A549 (cell line): ENCODE data around the gene STAMBP. TPM values are rescaled to one million over a fixed set of nuclear protein-coding genes. Genes with fewer than 3 reads are reported as not detected.

ENCODE experiments used
- ATAC-seq, 2 experiments: fragments of 200-7000 bp in 1 of 2; fragments of >200 bp in 1 of 2; cut with Nextera tagmentation in 1 of 2; cut with Tn5 transposase in 1 of 2; 3 replicates each; pipeline versions ENCODE4 v1.8.0 to v1.9.1; 2018 to 2020; ENCODE audit warnings: mild to moderate bottlenecking in 1 of 2, moderate library complexity in 1 of 2
- CTCF ChIA-PET: fragments of 300-600 bp; sonication (Branson Sonifier 250); formaldehyde crosslinking; extraction: SDS; loops from one replicate; lab custom pipeline; 2021; ENCODE audit warnings: antibody characterized with exemption, inconsistent platforms; lab: Yijun Ruan, JAX
- POLR2A ChIA-PET: fragments of 350-600 bp; formaldehyde crosslinking; extraction: SDS; loops from one replicate; lab custom pipeline; 2021; ENCODE audit warnings: antibody characterized with exemption, inconsistent platforms; lab: Yijun Ruan, JAX
- DNase-seq, 2 experiments: peaks; one replicate each; pipeline versions ENCODE4 v3.0.0 to v3.0.0-alpha.2; 2011 to 2016; ENCODE audit warnings: low read depth in 1 of 2, low spot score in 1 of 2
- FAIRE-seq: peaks from 2 replicates; lab custom pipeline; 2011; peaks lifted over from hg19 to GRCh38; lab: Jason Lieb, UNC
- H3K27ac ChIP-seq, 2 experiments: fragments of >200 bp; sonication (Bioruptor Twin); formaldehyde crosslinking; 3 replicates each; pipeline ENCODE4 v1.5.1; 2016 to 2017
- H3K4me1 ChIP-seq: fragments of >200 bp; sonication (Bioruptor Twin); formaldehyde crosslinking; 3 replicates; pipeline ENCODE4 v1.6.1; 2016
- H3K4me2 ChIP-seq: fragments of >200 bp; sonication (Bioruptor Twin); formaldehyde crosslinking; 3 replicates; pipeline ENCODE4 v1.6.1; 2016
- H3K4me3 ChIP-seq: fragments of >200 bp; sonication (Bioruptor Twin); formaldehyde crosslinking; 3 replicates; pipeline ENCODE4 v1.5.1; 2016
- H3K9me3 ChIP-seq: fragments of >200 bp; sonication (Bioruptor Twin); formaldehyde crosslinking; 3 replicates; pipeline ENCODE4 v1.6.1; 2016
- CBX2 ChIP-seq: fragments of 200-600 bp; sonication (generic); IDR thresholded peaks from 2 replicates; pipeline ENCODE4 v1.6.1; 2016; ENCODE audit warnings: low read depth, mild to moderate bottlenecking, borderline replicate concordance
- CEBPB ChIP-seq, 2 experiments: fragments of >200 bp in 1 of 2; sonication (Bioruptor Twin) in 1 of 2; formaldehyde crosslinking in 1 of 2; IDR thresholded peaks; 2 replicates each; pipeline ENCODE4 v1.6.1; 2012 to 2016
- CHD2 ChIP-seq: fragments of 150-350 bp; IDR thresholded peaks from 2 replicates; pipeline ENCODE4 v1.6.1; 2014; ENCODE audit warnings: low read length; ENCODE audit not compliant: partially characterized antibody
- CTCF ChIP-seq: fragments of >200 bp; sonication (Bioruptor Twin); formaldehyde crosslinking; IDR thresholded peaks from 3 replicates; pipeline ENCODE4 v1.5.1; 2016
- FOSB ChIP-seq: fragments of 250-450 bp; sonication (Bioruptor Pico); IDR thresholded peaks from 2 replicates; pipeline ENCODE4 v1.5.0; 2020; ENCODE audit warnings: mild to moderate bottlenecking, moderate library complexity
- FOSL2 ChIP-seq, 2 experiments: fragments of 450-650 bp in 1 of 2; fragments of >200 bp in 1 of 2; sonication (Bioruptor Twin) in 1 of 2; formaldehyde crosslinking; IDR thresholded peaks; 2 replicates each; pipeline versions ENCODE4 v1.5.0 to v1.6.1; 2016 to 2020; ENCODE audit warnings: mild to moderate bottlenecking in 1 of 2, moderate library complexity in 1 of 2
- GATA3 ChIP-seq: IDR thresholded peaks from 2 replicates; pipeline ENCODE4 v1.6.1; 2012; ENCODE audit warnings: borderline replicate concordance
- JUNB ChIP-seq: fragments of >200 bp; sonication (Bioruptor Twin); formaldehyde crosslinking; IDR thresholded peaks from 2 replicates; pipeline ENCODE4 v1.6.1; 2016
- KDM1A ChIP-seq: fragments of 200-600 bp; sonication (generic); IDR thresholded peaks from 2 replicates; pipeline ENCODE4 v1.6.1; 2016; ENCODE audit warnings: low read depth, mild to moderate bottlenecking
- MAFK ChIP-seq: fragments of 450-650 bp; IDR thresholded peaks from 2 replicates; pipeline ENCODE4 v1.6.1; 2014; ENCODE audit not compliant: partially characterized antibody
- MAX ChIP-seq: IDR thresholded peaks from 2 replicates; pipeline ENCODE4 v1.6.1; 2012
- MAZ ChIP-seq: fragments of 150-350 bp; IDR thresholded peaks from 2 replicates; pipeline ENCODE4 v1.6.1; 2014; ENCODE audit warnings: antibody characterized with exemption, low read depth, low read length, borderline replicate concordance
- MYC ChIP-seq: IDR thresholded peaks from 2 replicates; pipeline ENCODE4 v1.6.1; 2012; ENCODE audit warnings: mild to moderate bottlenecking, inconsistent platforms, low read length, improper control_type of control experiment, borderline replicate concordance
- NR3C1 ChIP-seq: fragments of >200 bp; sonication (Bioruptor Twin); formaldehyde crosslinking; IDR thresholded peaks from 3 replicates; pipeline ENCODE4 v1.6.1; 2017
- POLR2A ChIP-seq: IDR thresholded peaks from 2 replicates; pipeline ENCODE4 v1.6.1; 2012; ENCODE audit warnings: mild to moderate bottlenecking, low read length
- POLR2AphosphoS2 ChIP-seq: conservative IDR thresholded peaks from 2 replicates; pipeline ENCODE4 v1.6.1; 2012; ENCODE audit warnings: low read length, improper control_type of control experiment, inconsistent platforms
- RAD21 ChIP-seq, 2 experiments: fragments of >200 bp in 1 of 2; sonication (Bioruptor Twin) in 1 of 2; formaldehyde crosslinking in 1 of 2; IDR thresholded peaks in 1 of 2; conservative IDR thresholded peaks in 1 of 2; 2 replicates in 1 of 2; 3 replicates in 1 of 2; pipeline ENCODE4 v1.6.1; 2012 to 2018; ENCODE audit warnings: inconsistent platforms in 1 of 2
- REST ChIP-seq: fragments of 200-600 bp; sonication (generic); IDR thresholded peaks from 2 replicates; pipeline ENCODE4 v1.6.1; 2016; ENCODE audit warnings: antibody characterized with exemption, mild to moderate bottlenecking, moderate library complexity
- RFX5 ChIP-seq: fragments of 450-650 bp; IDR thresholded peaks from 2 replicates; pipeline ENCODE4 v1.7.1; 2014; ENCODE audit warnings: antibody characterized with exemption, mild to moderate bottlenecking, moderate library complexity
- ZFP36 ChIP-seq: fragments of 450-650 bp; IDR thresholded peaks from 2 replicates; pipeline ENCODE4 v1.6.1; 2014; ENCODE audit warnings: borderline replicate concordance; ENCODE audit not compliant: partially characterized antibody
- WGBS: methylation state at CpG from one replicate; pipeline ENCODE4 v1.1.6; 2017; ENCODE audit errors: missing lambda C conversion rate; 5-methylcytosine and 5-hydroxymethylcytosine counted together
- polyA plus RNA-seq, 4 experiments: library from polyadenylated mRNA; depleted of rRNA in 3 of 4; stranded (reverse); fragments of >200 nt; fragmentation: RNase III in 1 of 4; extraction: RNeasy Plus Mini Kit Qiagen cat#74134 plus additional on column Dnase treatment in 1 of 4; gene quantifications; 2 replicates in 3 of 4; 3 replicates in 1 of 4; pipeline ENCODE4 v1.2.3, GENCODE V29; 2011 to 2017
- TF ChIP-seq, protein P1 (sequence below): fragments of >200 bp; sonication (Bioruptor Twin); formaldehyde crosslinking; IDR thresholded peaks from 2 replicates; pipeline ENCODE4 v1.6.1; 2016

STAMBP gene
- polyA plus RNA-seq, 2 of the 4 experiments (the other 2 are of a cell fraction): 44.4 to 96.3 TPM

GRCh38 chr2:73917296-73917695 lies 88.5 kb downstream of the STAMBP start:
- no peak for FAIRE-seq
- DNase-seq: no peak
- TF ChIP-seq POLR2A (no peak), JUNB (no peak), MAZ (no peak), KDM1A (no peak), CTCF (no peak), RFX5 (no peak), RAD21 (conservative IDR thresholded peaks at IDR 0.05 in 1 of 2, IDR thresholded peaks at IDR 0.05 in 1 of 2) (no peak), MYC (no peak), ZFP36 (no peak), NR3C1 (no peak), GATA3 (no peak), POLR2AphosphoS2 (no peak), MAFK (no peak), REST (no peak), MAX (no peak), CBX2 (no peak), CEBPB (IDR thresholded peaks at IDR 0.05) (no peak), FOSB (no peak), FOSL2 (IDR thresholded peaks at IDR 0.05) (no peak), FOSL2 (CRISPR knock-in tag; IDR thresholded peaks at IDR 0.05) (no peak)
- TF ChIP-seq, protein P1, sequence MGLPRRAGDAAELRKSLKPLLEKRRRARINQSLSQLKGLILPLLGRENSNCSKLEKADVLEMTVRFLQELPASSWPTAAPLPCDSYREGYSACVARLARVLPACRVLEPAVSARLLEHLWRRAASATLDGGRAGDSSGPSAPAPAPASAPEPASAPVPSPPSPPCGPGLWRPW: no peak
- ATAC-seq: no peak
- Histone ChIP-seq H3K4me1 (no peaks in the 10 kb centered on the region), H3K4me2 (no peak overlapping the region), H3K4me3 (no peak overlapping the region), H3K9me3 (no peaks in the 10 kb centered on the region), H3K27ac (no peak overlapping the region)
- 68% methylated on average over 2 of the region's 2 CpGs for WGBS
- CTCF ChIA-PET: interaction anchor here (1.4 to 1.8 kb wide), 2 partner anchors 10 to 36 kb away, joined by 3 to 4 read pairs; no protein-coding TSS in a partner anchor
- POLR2A ChIA-PET: no interaction called here

- ATAC-seq (no peak), FAIRE-seq (no peak), DNase-seq (no peak)
- CTCF ChIA-PET: interaction anchor here (1.4 to 1.8 kb wide), 2 partner anchors 10 to 36 kb away, joined by 3 to 4 read pairs; no protein-coding TSS in a partner anchor
- Histone ChIP-seq H3K4me2 (no peak overlapping the region), H3K4me1 (no peaks in the 10 kb centered on the region), H3K9me3 (no peaks in the 10 kb centered on the region), H3K27ac (no peak overlapping the region), H3K4me3 (no peak overlapping the region)
- TF ChIP-seq CHD2: no peak
- WGBS: 43% methylated on average over 4 of the region's 4 CpGs
- POLR2A ChIA-PET: no interaction called here
These were observed 89.0 kb downstream of the STAMBP start for GRCh38 chr2:73917696-73918207.
